ENCODE results near the gene RIOK1. TPM values are rescaled to one million over a fixed set of nuclear protein-coding genes. Genes with fewer than 3 reads are reported as not detected.

Gene RIOK1
- total and polyA plus RNA-seq, 2 of the 13 experiments (the other 11 are each of a cell fraction or from before 2014, with no cell fraction given), result 9.4 to 37.8 TPM

GRCh38 chr6:7426447-7427169 lies 37.0 kb downstream of the RIOK1 start (continued):
- TF ChIP-seq ZNF574 (CRISPR knock-in tag; IDR thresholded peaks at IDR 0.05), result no peak
- TF ChIP-seq HOXA3 (CRISPR knock-in tag; IDR thresholded peaks at IDR 0.05), result peak; percentile 33; the same call in 1 of the 2 replicates
- TF ChIP-seq FOXO4 (CRISPR knock-in tag; conservative IDR thresholded peaks at IDR 0.05), result no peak
- TF ChIP-seq GTF2F1 (IDR thresholded peaks at IDR 0.05; ENCODE audit: low read length), result no peak; the same call in 1 of the 2 replicates
- no peak for TF ChIP-seq BCLAF1 (IDR thresholded peaks at IDR 0.05)
- peak; percentile 16; the same call in 1 of the 2 replicates for TF ChIP-seq MBD4 (IDR thresholded peaks at IDR 0.05; ENCODE audit: borderline replicate concordance, low read length)
- no peak for TF ChIP-seq KDM5A (IDR thresholded peaks at IDR 0.05; ENCODE audit: borderline replicate concordance, low read length)
- peak; percentile 21; the same call in 1 of the 2 replicates for TF ChIP-seq PHF20 (CRISPR knock-in tag; IDR thresholded peaks at IDR 0.05)
- no peak for TF ChIP-seq ZNF281 (CRISPR knock-in tag; IDR thresholded peaks at IDR 0.05; ENCODE audit: borderline replicate concordance)
- no peak for TF ChIP-seq ZNF451 (CRISPR knock-in tag; IDR thresholded peaks at IDR 0.05)
- TF ChIP-seq SMYD3 (CRISPR knock-in tag; IDR thresholded peaks at IDR 0.05), result 0 out of 2 replicates have a peak, but pooled peaks have one; percentile 62
- TF ChIP-seq MYC (CRISPR knock-in tag; IDR thresholded peaks at IDR 0.05; ENCODE audit: borderline replicate concordance), result no peak
- TF ChIP-seq MIXL1 (CRISPR knock-in tag; IDR thresholded peaks at IDR 0.05), result no peak
- no peak for TF ChIP-seq EED (CRISPR knock-in tag; IDR thresholded peaks at IDR 0.05)
- TF ChIP-seq MED13 (CRISPR knock-in tag; IDR thresholded peaks at IDR 0.05), result no peak
- TF ChIP-seq GATAD2A (CRISPR knock-in tag; IDR thresholded peaks at IDR 0.05), result no peak; the same call in 1 of the 2 replicates
- TF ChIP-seq ZNF350 (CRISPR knock-in tag; IDR thresholded peaks at IDR 0.05; ENCODE audit: borderline replicate concordance, low read depth), result no peak; the same call in 1 of the 2 replicates
- no peak for TF ChIP-seq ATF6 (CRISPR knock-in tag; conservative IDR thresholded peaks at IDR 0.05)

All from HepG2 (cell line).